Measurements from ENCODE around the gene METTL6.

DNA sequence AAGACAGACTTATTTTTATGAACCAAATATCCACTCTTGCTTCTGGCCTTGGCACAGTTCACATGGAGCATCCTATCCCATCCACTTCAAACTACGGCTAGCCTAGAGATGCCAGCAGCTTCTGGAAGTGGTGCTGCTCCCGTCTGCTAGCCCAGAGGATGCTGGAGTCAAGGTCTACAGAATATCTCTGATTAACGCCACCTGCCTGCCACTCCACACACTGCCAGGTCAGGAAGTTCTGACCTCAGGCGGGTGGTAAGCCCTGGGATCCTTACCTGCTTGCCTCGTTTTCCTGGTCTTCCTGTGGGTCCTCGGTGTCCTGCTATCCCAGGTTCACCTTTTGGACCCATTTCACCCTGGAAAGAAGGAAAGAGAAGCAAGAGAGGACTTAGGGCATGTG lies 42.9 kb upstream of the METTL6 start:
- TF ChIP-seq NRF1 (conservative IDR thresholded peaks at IDR 0.05; ENCODE audit: low read depth, low read length) (no peak), YY1 (IDR thresholded peaks at IDR 0.05; ENCODE audit: low read depth, low read length) (no peak), CBX5 (IDR thresholded peaks at IDR 0.05; ENCODE audit: low read depth) (no peak), EZH2 (IDR thresholded peaks at IDR 0.05; ENCODE audit: borderline replicate concordance, control insufficient read depth, low read depth, low read length) (no peak), EP300 (IDR thresholded peaks at IDR 0.05; ENCODE audit: borderline replicate concordance in 1 of 2, control insufficient read depth in 1 of 2, low read depth in 2 of 2, low read length in 2 of 2) (no peak), RAD21 (IDR thresholded peaks at IDR 0.05; ENCODE audit: insufficient read depth, low read depth, low read length) (no peak)
